GM12801 (cell line): ENCODE measurements around the gene HS6ST3.

ENCODE experiments used
- TF ChIP-seq, protein P1 (sequence below): IDR thresholded peaks from one replicate; pipeline ENCODE4 v1.5.1; 2011; ENCODE audit warnings: control low read depth; ENCODE audit not compliant: insufficient read length; ENCODE audit errors: extremely low read depth

The HS6ST3 gene

DNA sequence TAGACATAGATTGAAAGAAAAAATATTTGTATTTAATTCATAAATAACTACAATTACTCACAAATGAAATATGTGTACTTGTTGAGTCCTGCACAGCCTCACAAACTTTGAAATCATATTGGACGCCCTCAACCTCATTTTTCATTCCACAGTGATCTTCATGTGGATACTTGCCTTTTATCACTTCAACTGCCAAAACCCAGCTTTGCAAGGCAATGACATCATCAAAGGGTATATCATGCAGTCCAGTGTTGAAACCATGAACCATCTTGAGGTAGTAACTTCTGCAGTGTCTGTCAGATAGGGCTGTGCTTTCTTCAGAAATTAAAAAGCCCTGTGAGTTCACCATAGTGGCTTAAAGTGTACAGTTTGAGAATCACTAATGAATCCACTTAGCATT, 82.2 kb downstream of the HS6ST3 start:
- TF ChIP-seq, protein P1, sequence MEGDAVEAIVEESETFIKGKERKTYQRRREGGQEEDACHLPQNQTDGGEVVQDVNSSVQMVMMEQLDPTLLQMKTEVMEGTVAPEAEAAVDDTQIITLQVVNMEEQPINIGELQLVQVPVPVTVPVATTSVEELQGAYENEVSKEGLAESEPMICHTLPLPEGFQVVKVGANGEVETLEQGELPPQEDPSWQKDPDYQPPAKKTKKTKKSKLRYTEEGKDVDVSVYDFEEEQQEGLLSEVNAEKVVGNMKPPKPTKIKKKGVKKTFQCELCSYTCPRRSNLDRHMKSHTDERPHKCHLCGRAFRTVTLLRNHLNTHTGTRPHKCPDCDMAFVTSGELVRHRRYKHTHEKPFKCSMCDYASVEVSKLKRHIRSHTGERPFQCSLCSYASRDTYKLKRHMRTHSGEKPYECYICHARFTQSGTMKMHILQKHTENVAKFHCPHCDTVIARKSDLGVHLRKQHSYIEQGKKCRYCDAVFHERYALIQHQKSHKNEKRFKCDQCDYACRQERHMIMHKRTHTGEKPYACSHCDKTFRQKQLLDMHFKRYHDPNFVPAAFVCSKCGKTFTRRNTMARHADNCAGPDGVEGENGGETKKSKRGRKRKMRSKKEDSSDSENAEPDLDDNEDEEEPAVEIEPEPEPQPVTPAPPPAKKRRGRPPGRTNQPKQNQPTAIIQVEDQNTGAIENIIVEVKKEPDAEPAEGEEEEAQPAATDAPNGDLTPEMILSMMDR = no peak

DNA sequence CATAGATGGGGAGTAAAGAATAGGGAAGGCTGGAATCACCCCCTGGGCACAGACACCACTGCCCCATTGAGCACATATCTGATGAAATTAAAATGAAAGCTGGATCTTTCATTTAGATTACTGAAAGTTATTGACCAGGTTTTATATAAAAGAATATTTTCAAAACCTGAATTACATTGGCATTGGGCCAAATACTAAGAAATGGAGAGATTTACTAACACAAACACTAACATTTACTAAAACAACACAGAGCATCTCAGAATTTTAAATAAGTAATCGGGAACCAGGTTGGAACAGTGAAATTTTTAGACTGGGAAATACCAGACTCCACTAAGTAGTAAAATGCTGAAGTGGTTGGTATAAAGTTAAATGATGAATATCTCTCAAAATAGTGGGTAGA, 88.9 kb downstream of the HS6ST3 start:
- TF ChIP-seq, protein P1 = no peak

DNA sequence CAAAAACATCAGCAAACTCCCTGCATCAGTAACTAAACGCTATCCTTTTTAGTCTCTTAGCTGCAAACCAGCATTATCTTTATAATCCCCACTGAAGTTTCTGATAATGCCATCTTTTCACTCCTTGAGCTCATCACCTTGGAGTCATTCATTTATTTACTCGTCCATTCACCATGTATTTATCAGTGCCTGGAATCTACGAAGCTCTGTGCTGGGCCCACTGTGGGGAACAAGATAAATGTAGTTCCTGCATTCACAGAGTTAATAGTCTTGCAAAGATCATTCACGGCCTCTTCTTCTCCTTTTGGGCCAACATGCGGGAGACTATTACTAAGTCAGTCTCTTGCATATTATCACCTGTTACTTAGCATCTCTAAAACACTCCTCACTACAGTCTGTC, 89.4 kb downstream of the HS6ST3 start:
- TF ChIP-seq, protein P1 = no peak

- TF ChIP-seq, protein P1 = no peak
Observed at GRCh38 chr13:96181911-96182310, 92.0 kb downstream of the HS6ST3 start.

- TF ChIP-seq, protein P1 = no peak
Observed at GRCh38 chr13:96185818-96186217, 95.9 kb downstream of the HS6ST3 start.

- TF ChIP-seq, protein P1 = no peak
Observed at GRCh38 chr13:96191367-96191766, 101.5 kb downstream of the HS6ST3 start.

DNA sequence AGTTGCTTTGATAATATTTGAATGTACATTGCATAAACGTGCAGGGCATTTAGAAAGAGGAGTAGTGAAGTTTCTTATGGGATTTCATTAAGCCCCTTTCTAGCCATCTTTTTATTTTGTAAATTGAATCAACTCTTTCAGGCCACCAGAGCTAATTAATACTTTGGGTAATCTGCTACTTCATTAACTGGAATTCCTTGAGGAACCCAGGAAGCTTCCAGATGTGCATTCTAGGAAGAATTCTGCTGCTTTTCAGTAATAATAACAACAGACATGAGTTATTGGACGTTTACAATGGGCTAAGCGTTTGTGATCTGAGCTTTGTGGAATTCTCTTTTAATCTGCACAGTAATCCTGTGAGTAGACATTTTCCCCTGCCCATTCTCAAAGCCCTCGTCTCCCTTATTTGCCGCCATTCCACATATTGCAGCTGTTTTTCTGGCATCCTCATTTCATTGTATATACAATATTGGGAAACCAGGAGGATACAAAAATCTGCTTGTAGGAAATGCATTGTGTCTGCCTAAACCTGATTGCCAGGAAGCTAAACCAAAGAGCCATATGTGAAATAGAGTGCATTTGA, 103.9 kb downstream of the HS6ST3 start:
- TF ChIP-seq, protein P1 = no peak
